ENCODE measurements around the gene IL10RA.
A peak's percentile ranks its signal among the peaks of the same experiment; 100 is the strongest.

The IL10RA gene

DNA sequence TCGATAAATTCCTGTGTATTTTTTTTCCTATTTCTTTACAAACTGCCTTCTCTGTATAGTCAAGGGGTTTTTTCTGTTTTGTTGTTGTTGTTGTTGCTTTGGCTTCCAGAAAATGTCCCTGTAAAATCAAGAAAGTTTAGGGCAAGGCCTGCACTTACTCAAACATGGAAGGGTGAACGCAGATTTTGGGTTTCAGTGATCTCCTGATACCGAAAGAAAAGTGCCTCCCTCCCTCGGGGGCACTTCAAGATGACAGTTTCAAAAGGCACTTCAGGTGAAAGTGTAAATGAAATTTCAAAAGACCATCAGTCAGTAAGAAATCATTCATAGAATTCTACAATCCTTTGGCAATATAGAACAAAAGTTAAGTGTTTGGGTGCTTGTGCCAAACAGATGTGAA lies 47.2 kb downstream of the IL10RA start:
- no peak overlapping the region for H3K4me3 ChIP-seq (ENCODE audit: low read depth, low read length)
- TF ChIP-seq, protein P1, sequence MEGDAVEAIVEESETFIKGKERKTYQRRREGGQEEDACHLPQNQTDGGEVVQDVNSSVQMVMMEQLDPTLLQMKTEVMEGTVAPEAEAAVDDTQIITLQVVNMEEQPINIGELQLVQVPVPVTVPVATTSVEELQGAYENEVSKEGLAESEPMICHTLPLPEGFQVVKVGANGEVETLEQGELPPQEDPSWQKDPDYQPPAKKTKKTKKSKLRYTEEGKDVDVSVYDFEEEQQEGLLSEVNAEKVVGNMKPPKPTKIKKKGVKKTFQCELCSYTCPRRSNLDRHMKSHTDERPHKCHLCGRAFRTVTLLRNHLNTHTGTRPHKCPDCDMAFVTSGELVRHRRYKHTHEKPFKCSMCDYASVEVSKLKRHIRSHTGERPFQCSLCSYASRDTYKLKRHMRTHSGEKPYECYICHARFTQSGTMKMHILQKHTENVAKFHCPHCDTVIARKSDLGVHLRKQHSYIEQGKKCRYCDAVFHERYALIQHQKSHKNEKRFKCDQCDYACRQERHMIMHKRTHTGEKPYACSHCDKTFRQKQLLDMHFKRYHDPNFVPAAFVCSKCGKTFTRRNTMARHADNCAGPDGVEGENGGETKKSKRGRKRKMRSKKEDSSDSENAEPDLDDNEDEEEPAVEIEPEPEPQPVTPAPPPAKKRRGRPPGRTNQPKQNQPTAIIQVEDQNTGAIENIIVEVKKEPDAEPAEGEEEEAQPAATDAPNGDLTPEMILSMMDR (IDR thresholded peaks at IDR 0.05; ENCODE audit: insufficient read depth, low read depth, low read length, missing control alignments), result no peak
- peak; percentile 80 for DNase-seq (ENCODE audit: low read depth)

DNA sequence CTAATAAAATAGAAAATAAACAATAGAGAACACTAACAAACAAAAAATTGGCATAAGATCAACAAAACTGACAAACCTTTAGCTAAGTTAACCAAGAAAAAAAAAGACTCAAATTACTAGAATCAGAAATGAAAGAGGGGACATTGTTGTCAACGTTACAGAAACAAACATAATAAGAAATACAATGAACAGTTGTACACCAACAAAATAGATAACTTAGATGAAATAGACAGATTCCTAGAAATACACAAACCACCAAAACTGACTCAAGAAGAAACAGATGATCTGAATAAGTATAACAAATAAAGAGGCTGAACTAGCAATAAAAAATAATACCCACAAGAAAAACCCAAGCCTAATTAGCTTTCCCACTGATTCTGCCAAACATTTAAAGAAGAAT lies 55.9 kb downstream of the IL10RA start:
- DNase-seq (ENCODE audit: low read depth), result no peak
- TF ChIP-seq, protein P1 (IDR thresholded peaks at IDR 0.05; ENCODE audit: insufficient read depth, low read depth, low read length, missing control alignments), result no peak
- no peak overlapping the region for H3K4me3 ChIP-seq (ENCODE audit: low read depth, low read length)

DNA sequence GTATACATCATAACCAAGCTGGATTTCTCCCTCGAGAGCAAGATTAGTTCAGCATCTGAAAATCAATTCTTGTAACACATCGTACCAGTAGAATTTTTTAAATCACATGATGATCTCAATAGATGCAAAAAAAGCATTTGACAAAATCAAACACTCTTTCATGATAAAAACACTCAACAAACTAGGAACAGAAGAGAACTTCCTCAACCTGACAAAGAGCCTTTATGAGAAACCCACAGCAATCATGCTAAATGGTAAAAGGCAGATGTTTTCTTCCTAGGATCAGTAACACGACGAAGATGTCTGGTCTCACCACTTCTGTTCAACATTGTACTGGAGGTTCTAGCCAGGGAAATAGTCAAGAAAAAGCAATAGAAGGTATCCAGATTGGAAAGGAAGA lies 56.6 kb downstream of the IL10RA start:
- no peak for DNase-seq (ENCODE audit: low read depth)
- TF ChIP-seq, protein P1 (IDR thresholded peaks at IDR 0.05; ENCODE audit: insufficient read depth, low read depth, low read length, missing control alignments), result no peak
- no peak overlapping the region for H3K4me3 ChIP-seq (ENCODE audit: low read depth, low read length)

DNA sequence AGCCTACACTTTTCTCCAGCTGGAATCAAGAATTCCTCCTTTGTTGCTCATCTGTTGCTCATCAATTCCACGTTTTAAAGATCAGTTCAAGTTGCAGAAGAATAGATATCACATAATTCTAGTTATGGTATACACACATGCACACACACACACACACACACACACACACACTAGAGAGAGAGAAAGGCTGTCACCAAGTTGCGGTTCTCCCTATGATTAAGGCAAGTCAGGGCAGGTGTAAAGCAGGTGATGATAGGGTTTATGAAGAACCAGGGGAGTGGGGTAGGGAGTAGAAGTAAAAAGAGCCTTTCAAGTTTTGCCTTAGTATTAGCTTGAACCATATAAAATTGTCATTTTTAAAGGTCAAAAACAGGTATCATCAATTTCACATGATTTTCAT lies 59.0 kb downstream of the IL10RA start:
- TF ChIP-seq, protein P1 (IDR thresholded peaks at IDR 0.05; ENCODE audit: insufficient read depth, low read depth, low read length, missing control alignments), result no peak
- H3K4me3 ChIP-seq (ENCODE audit: low read depth, low read length), result no peak overlapping the region
- no peak for DNase-seq (ENCODE audit: low read depth)

DNA sequence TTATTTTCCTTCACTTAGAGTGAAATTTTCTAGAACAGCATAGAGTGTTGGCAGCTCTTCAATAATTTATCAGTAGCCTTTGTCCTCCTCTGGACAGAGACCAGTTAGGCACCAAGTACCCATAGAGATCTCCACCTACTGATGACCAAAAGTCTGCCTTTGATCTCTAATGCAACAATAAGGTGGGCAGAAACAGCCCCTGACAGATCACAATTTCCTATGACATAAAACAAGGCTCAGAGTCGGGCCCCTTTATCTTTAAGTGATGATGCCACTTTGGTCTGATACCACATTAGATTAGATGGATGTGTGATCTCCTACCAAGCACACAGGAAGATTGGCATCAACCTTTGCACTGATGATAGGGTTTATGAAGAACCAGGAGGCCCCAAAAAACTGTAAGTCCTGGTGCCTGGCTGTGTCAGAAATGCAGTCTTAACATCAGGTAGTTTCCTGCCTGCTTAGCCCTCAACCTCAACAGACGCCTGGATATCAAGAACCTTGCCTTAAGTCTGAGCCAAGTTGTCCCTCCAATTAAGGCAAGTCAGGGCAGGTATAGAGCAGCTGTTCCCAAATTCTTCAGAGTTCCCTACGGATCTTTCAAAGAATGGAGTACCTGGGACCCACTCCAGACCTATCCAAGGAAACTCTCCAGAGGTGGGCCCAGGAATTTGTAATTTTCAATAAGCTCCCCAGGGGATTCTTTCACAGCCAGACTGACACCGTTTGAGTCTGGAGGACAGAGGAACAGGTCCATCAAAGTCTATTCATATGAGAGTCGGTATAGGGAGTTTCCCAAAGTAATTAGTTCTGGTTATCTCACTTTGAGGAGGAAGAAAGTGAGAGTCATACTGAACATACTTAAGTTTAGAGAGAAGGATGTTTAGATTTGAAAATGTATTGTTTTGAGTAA lies 60.1 kb downstream of the IL10RA start:
- no peak overlapping the region for H3K4me3 ChIP-seq (ENCODE audit: low read depth, low read length)
- TF ChIP-seq, protein P1 (IDR thresholded peaks at IDR 0.05; ENCODE audit: insufficient read depth, low read depth, low read length, missing control alignments), result no peak
- DNase-seq (ENCODE audit: low read depth), result peak; percentile 52

DNA sequence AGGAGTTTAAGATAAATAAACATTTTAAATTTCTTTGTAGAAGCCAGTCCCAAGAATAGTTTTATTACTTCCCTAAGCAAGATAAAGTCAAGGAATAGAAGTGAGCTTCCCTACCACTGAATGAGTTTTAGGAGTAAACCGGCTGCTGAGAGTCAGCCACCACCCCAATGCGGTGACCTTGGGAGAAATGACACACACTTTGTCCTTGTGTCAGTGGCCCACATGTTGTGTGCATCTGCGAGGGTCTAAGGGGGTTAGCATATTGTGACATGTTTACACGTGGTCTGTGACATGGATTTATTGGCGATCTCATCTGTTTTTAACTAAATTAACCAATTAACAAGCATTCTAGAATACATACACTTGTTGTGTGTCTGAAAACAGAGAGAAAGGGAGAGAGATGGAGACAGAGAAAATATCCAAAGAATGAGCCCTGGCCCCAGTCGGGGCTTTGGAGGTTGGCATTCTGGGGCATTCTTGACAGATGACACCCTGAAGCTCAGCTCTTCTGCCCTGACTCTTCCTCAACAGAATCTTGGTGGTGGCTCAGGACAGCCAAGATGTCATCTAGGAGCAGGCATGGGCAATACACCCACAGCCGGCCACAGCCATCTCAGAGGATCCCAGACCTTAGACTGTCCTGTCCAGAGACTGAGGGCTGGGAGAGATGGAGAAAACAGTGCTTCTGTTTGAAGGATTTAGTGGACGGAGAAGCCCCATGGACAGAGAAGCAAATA lies 60.9 kb downstream of the IL10RA start:
- DNase-seq (ENCODE audit: low read depth), result no peak
- no peak overlapping the region for H3K4me3 ChIP-seq (ENCODE audit: low read depth, low read length)
- TF ChIP-seq, protein P1 (IDR thresholded peaks at IDR 0.05; ENCODE audit: insufficient read depth, low read depth, low read length, missing control alignments), result no peak
